ENCODE measurements around the gene RTKN2.

GRCh38 chr10:62147425-62147824, 121.2 kb downstream of the RTKN2 start:
- TF ChIP-seq CTCF (conservative IDR thresholded peaks at IDR 0.05; ENCODE audit: low read depth, low read length) (no peak), FOS (IDR thresholded peaks at IDR 0.05; ENCODE audit: low read depth, low read length) (no peak), POLR2A (IDR thresholded peaks at IDR 0.05; ENCODE audit: low read depth, low read length) (no peak), MAFK (IDR thresholded peaks at IDR 0.05; ENCODE audit: low read depth, low read length) (no peak), BHLHE40 (IDR thresholded peaks at IDR 0.05; ENCODE audit: low read depth, low read length) (no peak), SMC3 (IDR thresholded peaks at IDR 0.05; ENCODE audit: low read depth, low read length) (no peak), MAZ (IDR thresholded peaks at IDR 0.05; ENCODE audit: borderline replicate concordance, low read depth, low read length) (no peak), RFX5 (IDR thresholded peaks at IDR 0.05; ENCODE audit: low read depth, low read length) (no peak), RAD21 (IDR thresholded peaks at IDR 0.05; ENCODE audit: low read length) (no peak)
- TF ChIP-seq, protein P1, sequence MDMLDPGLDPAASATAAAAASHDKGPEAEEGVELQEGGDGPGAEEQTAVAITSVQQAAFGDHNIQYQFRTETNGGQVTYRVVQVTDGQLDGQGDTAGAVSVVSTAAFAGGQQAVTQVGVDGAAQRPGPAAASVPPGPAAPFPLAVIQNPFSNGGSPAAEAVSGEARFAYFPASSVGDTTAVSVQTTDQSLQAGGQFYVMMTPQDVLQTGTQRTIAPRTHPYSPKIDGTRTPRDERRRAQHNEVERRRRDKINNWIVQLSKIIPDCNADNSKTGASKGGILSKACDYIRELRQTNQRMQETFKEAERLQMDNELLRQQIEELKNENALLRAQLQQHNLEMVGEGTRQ (IDR thresholded peaks at IDR 0.05; ENCODE audit: low read depth, low read length), result no peak

Data from IMR-90 (cell line).